Endothelial cell of umbilical vein (primary cell): ENCODE data around the gene ZBED5.
"Not testable (repeated sequence)": the region's sequence is repeated elsewhere in the genome, so short reads cannot be mapped to it uniquely, and the experiment has no call there.

ENCODE experiments used
- EZH2 ChIP-seq: IDR thresholded peaks from 2 replicates; pipeline ENCODE4 v1.6.1; 2012; ENCODE audit warnings: borderline replicate concordance, low read depth, mild to moderate bottlenecking, moderate library complexity, low read length, inconsistent platforms; ENCODE audit not compliant: severe bottlenecking
- JUN ChIP-seq: IDR thresholded peaks from 2 replicates; pipeline ENCODE4 v1.6.1; 2011; ENCODE audit warnings: borderline replicate concordance, low read depth; ENCODE audit not compliant: insufficient read length, insufficient read depth
- MYC ChIP-seq: IDR thresholded peaks from one replicate; pipeline ENCODE4 v1.6.1; 2011; ENCODE audit warnings: mild to moderate bottlenecking, low read depth, low read length
- POLR2A ChIP-seq: IDR thresholded peaks from 2 replicates; pipeline ENCODE4 v1.6.1; 2012; ENCODE audit warnings: low read depth, mild to moderate bottlenecking, control low read depth, low read length
- POLR2AphosphoS5 ChIP-seq: IDR thresholded peaks from 2 replicates; pipeline ENCODE4 v1.6.1; 2012; ENCODE audit warnings: low read depth, mild to moderate bottlenecking, control low read depth, low read length, moderate library complexity; ENCODE audit not compliant: insufficient read depth
- TF ChIP-seq, protein P1 (sequence below), 2 donors: IDR thresholded peaks; 1 replicate in 1 of 2; 2 replicates in 1 of 2; pipeline ENCODE4 v1.5.1; 2011; ENCODE audit warnings: low read length in 2 of 2, mild to moderate bottlenecking in 2 of 2, moderate library complexity in 2 of 2, control low read depth in 1 of 2, inconsistent platforms in 1 of 2, low read depth in 1 of 2; ENCODE audit not compliant: insufficient read depth in 1 of 2; ENCODE audit errors: extremely low read depth in 1 of 2
- TF ChIP-seq, protein P2 (sequence below): IDR thresholded peaks from 2 replicates; pipeline ENCODE4 v1.6.1; 2011; ENCODE audit not compliant: insufficient read depth, insufficient read length

DNA sequence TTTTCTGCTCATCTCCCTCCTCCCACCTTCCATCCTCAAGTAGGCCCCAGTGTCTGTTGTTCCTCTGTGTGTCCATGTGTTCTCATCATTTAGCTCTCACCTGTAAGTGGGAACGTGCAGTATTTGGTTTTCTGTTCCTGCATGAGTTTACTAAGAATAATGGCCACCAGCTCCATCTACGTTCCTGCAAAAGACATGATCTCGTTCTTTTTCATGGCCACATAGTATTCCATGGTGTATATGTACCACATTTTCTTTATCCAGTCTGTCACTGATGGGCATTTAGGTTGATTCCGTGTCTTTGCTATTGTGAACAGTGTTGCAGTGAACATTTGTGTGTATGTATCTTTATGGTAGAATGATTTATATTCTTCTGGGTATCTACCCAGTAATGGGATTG, 21.0 kb downstream of the ZBED5 start:
- TF ChIP-seq POLR2AphosphoS5, POLR2A, JUN, EZH2, MYC: not testable (repeated sequence)
- TF ChIP-seq, protein P1, sequence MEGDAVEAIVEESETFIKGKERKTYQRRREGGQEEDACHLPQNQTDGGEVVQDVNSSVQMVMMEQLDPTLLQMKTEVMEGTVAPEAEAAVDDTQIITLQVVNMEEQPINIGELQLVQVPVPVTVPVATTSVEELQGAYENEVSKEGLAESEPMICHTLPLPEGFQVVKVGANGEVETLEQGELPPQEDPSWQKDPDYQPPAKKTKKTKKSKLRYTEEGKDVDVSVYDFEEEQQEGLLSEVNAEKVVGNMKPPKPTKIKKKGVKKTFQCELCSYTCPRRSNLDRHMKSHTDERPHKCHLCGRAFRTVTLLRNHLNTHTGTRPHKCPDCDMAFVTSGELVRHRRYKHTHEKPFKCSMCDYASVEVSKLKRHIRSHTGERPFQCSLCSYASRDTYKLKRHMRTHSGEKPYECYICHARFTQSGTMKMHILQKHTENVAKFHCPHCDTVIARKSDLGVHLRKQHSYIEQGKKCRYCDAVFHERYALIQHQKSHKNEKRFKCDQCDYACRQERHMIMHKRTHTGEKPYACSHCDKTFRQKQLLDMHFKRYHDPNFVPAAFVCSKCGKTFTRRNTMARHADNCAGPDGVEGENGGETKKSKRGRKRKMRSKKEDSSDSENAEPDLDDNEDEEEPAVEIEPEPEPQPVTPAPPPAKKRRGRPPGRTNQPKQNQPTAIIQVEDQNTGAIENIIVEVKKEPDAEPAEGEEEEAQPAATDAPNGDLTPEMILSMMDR (IDR thresholded peaks at IDR 0.05; ENCODE audit: extremely low read depth in 1 of 2, insufficient read depth in 1 of 2, low read depth in 1 of 2, low read length in 2 of 2), result not testable (repeated sequence)
- TF ChIP-seq, protein P2, sequence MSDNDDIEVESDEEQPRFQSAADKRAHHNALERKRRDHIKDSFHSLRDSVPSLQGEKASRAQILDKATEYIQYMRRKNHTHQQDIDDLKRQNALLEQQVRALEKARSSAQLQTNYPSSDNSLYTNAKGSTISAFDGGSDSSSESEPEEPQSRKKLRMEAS, result not testable (repeated sequence)
